ENCODE results near the gene CEP97. TPM values are rescaled to one million over a fixed set of nuclear protein-coding genes. Genes with fewer than 3 reads are reported as not detected.

The CEP97 gene
- polyA plus RNA-seq, 1 of the 3 experiments (the other 2 are of a cell fraction), result 1.3 TPM

GRCh38 chr3:101807888-101808287 lies 83.5 kb downstream of the CEP97 start (continued):
- TF ChIP-seq IRF3 (IDR thresholded peaks at IDR 0.05; ENCODE audit: low read depth, low read length), result no peak

- Histone ChIP-seq H3K27me3 (ENCODE audit: insufficient read depth) (no peaks in the 10 kb centered on the region), H3K4me2 (no peak overlapping the region), H3K27ac (ENCODE audit: low read depth in 2 of 2, low read length in 1 of 2) (peak overlapping the region in 1 of 2 experiments; percentile 43; a peak in 3 of 4 replicates), H3K36me3 (replicated peaks in 1 of 2; ENCODE audit: control insufficient read depth in 1 of 2, insufficient read depth in 2 of 2, low read length in 1 of 2) (peaks cover 14 to 19% of the 10 kb centered on the region in 2 experiments), H3K9me3 (no peaks in the 10 kb centered on the region), H3K9ac (no peak overlapping the region), H3F3A (replicated peaks; ENCODE audit: insufficient read depth) (peaks cover 7% of the 10 kb centered on the region), H4K20me1 (ENCODE audit: insufficient read depth) (no peaks in the 10 kb centered on the region), H3K4me1 (ENCODE audit: control insufficient read depth in 1 of 2, insufficient read depth in 2 of 2, low read depth in 1 of 2, low read length in 1 of 2) (peaks cover 6 to 7% of the 10 kb centered on the region in 2 experiments; a peak in 3 of 4 replicates), H3K9me2 (no peaks in the 10 kb centered on the region), H3K4me3 (ENCODE audit: low read depth in 2 of 2, low read length in 1 of 2) (no peak overlapping the region; a peak in 1 of 4 replicates), H3K79me2 (ENCODE audit: insufficient read depth) (peaks cover 2% of the 10 kb centered on the region; the same call in 1 of the 2 replicates), H2AFZ (ENCODE audit: low read depth) (no peak overlapping the region)
- TF ChIP-seq NRF1 (IDR thresholded peaks at IDR 0.05; ENCODE audit: low read depth, low read length), result no peak
- peak; percentile 15; the same call in 1 of the 2 replicates for TF ChIP-seq NFIC (IDR thresholded peaks at IDR 0.05; ENCODE audit: borderline replicate concordance)
- TF ChIP-seq IRF3 (IDR thresholded peaks at IDR 0.05; ENCODE audit: low read depth, low read length), result no peak
- no peak for TF ChIP-seq ZBTB33 (IDR thresholded peaks at IDR 0.05; ENCODE audit: borderline replicate concordance, low read depth)
- TF ChIP-seq CTCF (IDR thresholded peaks at IDR 0.05), result peak; percentile 75
- peak; percentile 78 for TF ChIP-seq RAD21 (IDR thresholded peaks at IDR 0.05; ENCODE audit: low read length)
- peak; percentile 54 for TF ChIP-seq SMC3 (IDR thresholded peaks at IDR 0.05; ENCODE audit: low read depth, low read length)
- CTCF ChIA-PET, result interaction anchor here (0.6 to 14.2 kb wide), 17 partner anchors 8 to 429 kb away, joined by 3 to 165 read pairs (median 4); partner anchors contain the start of genes CEP97 and NFKBIZ
- DNase-seq, result peak; percentile 39
- POLR2A ChIA-PET, result no interaction called here
These were observed 85.0 kb downstream of the CEP97 start for GRCh38 chr3:101809178-101810021.
